Ishikawa (cell line): Measurements from ENCODE around the gene ANGPTL7.

Experiments
- CEBPB ChIP-seq: IDR thresholded peaks from 2 replicates; pipeline ENCODE4 v1.6.1; 2012
- CREB1 ChIP-seq: IDR thresholded peaks from 2 replicates; pipeline ENCODE4 v1.6.1; 2012; ENCODE audit warnings: low read depth
- EGR1 ChIP-seq: IDR thresholded peaks from 2 replicates; pipeline ENCODE4 v1.6.1; 2012
- EP300 ChIP-seq: IDR thresholded peaks from 2 replicates; pipeline ENCODE4 v1.6.1; 2012; ENCODE audit warnings: borderline replicate concordance
- NFIC ChIP-seq: IDR thresholded peaks from 2 replicates; pipeline ENCODE4 v1.6.1; 2012
- RAD21 ChIP-seq: IDR thresholded peaks from 2 replicates; pipeline ENCODE4 v1.6.1; 2012; ENCODE audit warnings: low read depth
- REST ChIP-seq: IDR thresholded peaks from 2 replicates; pipeline ENCODE4 v1.6.1; 2012; ENCODE audit warnings: low read depth, mild to moderate bottlenecking
- TAF1 ChIP-seq: IDR thresholded peaks from 2 replicates; pipeline ENCODE4 v1.6.1; 2012; ENCODE audit warnings: low read depth, mild to moderate bottlenecking
- TCF12 ChIP-seq: IDR thresholded peaks from 2 replicates; pipeline ENCODE4 v1.6.1; 2012; ENCODE audit warnings: low read depth
- TEAD4 ChIP-seq: IDR thresholded peaks from 2 replicates; pipeline ENCODE4 v1.6.1; 2012
- YY1 ChIP-seq: IDR thresholded peaks from 2 replicates; pipeline ENCODE4 v1.6.1; 2012; ENCODE audit warnings: low read depth
- TF ChIP-seq, protein P1 (sequence below): IDR thresholded peaks from 2 replicates; pipeline ENCODE4 v1.6.1; 2012

- TF ChIP-seq REST (no peak), RAD21 (no peak), CEBPB (no peak), NFIC (no peak), TCF12 (no peak), TAF1 (no peak), CREB1 (no peak), YY1 (no peak), EP300 (no peak), TEAD4 (no peak), EGR1 (no peak)
- TF ChIP-seq, protein P1, sequence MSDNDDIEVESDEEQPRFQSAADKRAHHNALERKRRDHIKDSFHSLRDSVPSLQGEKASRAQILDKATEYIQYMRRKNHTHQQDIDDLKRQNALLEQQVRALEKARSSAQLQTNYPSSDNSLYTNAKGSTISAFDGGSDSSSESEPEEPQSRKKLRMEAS, result no peak
These were observed 38.0 kb upstream of the ANGPTL7 start for GRCh38 chr1:11151114-11151513.
